Measurements from ENCODE around the gene BACH2.

DNA sequence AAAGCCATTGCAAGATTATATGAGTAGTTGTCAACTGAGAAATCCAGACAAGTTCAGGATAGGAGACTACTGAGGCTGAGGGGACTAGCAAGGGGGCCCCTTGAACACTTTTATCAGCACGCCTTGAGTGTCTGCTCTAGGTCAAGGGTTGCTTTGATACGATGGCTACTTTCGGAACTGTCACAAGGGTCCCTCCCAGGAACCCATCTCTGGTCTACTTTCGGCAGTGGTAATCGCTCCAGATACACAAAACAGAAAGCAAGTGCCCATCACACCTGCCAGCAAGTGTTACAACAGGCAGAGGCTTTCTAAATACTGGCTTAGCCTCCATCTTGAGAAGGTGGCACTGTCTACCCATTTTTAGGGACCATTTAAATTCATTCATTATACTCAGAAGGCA, 341.3 kb downstream of the BACH2 start:
- TF ChIP-seq EZH2phosphoT487 (IDR thresholded peaks at IDR 0.05; ENCODE audit: insufficient read depth, low read depth) (no peak), EZH2 (IDR thresholded peaks at IDR 0.05; ENCODE audit: insufficient read depth, poor library complexity, severe bottlenecking) (no peak)

All from GM23248 (cell line).